ENCODE measurements around the gene RNU2-63P.

DNA sequence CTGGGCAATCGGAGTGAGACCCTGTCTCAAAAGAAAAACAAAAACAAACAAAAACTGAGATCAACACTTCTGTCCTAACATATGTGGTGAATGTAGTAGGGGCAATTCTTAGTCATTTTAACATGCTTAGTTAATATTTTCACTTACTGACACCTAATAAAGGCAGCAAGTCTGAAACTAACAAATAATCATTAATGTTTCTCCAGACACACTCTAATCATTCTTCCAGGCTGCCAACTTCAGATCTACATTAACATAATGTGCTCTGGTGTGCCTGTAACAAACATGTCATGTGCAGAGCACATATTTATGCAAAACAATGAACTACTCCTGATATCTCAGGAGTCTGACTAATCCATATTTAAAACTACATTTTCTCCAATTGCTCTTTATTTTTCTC is 33.3 kb upstream of the RNU2-63P start:
- TF ChIP-seq, protein P1, sequence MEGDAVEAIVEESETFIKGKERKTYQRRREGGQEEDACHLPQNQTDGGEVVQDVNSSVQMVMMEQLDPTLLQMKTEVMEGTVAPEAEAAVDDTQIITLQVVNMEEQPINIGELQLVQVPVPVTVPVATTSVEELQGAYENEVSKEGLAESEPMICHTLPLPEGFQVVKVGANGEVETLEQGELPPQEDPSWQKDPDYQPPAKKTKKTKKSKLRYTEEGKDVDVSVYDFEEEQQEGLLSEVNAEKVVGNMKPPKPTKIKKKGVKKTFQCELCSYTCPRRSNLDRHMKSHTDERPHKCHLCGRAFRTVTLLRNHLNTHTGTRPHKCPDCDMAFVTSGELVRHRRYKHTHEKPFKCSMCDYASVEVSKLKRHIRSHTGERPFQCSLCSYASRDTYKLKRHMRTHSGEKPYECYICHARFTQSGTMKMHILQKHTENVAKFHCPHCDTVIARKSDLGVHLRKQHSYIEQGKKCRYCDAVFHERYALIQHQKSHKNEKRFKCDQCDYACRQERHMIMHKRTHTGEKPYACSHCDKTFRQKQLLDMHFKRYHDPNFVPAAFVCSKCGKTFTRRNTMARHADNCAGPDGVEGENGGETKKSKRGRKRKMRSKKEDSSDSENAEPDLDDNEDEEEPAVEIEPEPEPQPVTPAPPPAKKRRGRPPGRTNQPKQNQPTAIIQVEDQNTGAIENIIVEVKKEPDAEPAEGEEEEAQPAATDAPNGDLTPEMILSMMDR (IDR thresholded peaks at IDR 0.05) = no peak
- TF ChIP-seq POLR2A (IDR thresholded peaks at IDR 0.05) = no peak
